ENCODE results near the gene OAS3.

Gene OAS3

DNA sequence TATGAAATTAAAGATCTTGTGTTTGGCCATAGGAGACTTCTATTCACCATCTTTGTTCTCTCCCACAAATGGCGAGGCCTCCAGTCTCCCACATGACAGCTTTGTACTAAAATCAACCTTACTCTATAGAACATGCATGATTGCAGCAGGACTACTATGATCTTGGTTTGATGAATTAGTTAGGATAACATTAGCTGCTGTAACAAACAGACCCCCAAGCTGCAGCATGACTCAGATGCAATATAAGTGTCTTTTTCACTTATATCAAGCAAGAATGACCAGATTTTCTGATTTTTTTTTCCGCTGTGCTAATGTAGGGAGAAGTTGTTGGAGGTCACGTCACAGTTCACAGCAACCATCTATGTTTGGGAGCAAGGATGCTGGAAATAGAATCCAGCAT, 10.8 kb upstream of the OAS3 start (continued):
- no peak for TF ChIP-seq ZNF398 (tag by site-specific recombination; IDR thresholded peaks at IDR 0.05)
- no peak for TF ChIP-seq GLI4 (tag by site-specific recombination; IDR thresholded peaks at IDR 0.05)
- no peak for TF ChIP-seq ZNF600 (tag by site-specific recombination; IDR thresholded peaks at IDR 0.05)
- TF ChIP-seq, protein P1, sequence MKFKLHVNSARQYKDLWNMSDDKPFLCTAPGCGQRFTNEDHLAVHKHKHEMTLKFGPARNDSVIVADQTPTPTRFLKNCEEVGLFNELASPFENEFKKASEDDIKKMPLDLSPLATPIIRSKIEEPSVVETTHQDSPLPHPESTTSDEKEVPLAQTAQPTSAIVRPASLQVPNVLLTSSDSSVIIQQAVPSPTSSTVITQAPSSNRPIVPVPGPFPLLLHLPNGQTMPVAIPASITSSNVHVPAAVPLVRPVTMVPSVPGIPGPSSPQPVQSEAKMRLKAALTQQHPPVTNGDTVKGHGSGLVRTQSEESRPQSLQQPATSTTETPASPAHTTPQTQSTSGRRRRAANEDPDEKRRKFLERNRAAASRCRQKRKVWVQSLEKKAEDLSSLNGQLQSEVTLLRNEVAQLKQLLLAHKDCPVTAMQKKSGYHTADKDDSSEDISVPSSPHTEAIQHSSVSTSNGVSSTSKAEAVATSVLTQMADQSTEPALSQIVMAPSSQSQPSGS (tag by site-specific recombination; IDR thresholded peaks at IDR 0.05; ENCODE audit: low read depth): no peak
- TF ChIP-seq, protein P2, sequence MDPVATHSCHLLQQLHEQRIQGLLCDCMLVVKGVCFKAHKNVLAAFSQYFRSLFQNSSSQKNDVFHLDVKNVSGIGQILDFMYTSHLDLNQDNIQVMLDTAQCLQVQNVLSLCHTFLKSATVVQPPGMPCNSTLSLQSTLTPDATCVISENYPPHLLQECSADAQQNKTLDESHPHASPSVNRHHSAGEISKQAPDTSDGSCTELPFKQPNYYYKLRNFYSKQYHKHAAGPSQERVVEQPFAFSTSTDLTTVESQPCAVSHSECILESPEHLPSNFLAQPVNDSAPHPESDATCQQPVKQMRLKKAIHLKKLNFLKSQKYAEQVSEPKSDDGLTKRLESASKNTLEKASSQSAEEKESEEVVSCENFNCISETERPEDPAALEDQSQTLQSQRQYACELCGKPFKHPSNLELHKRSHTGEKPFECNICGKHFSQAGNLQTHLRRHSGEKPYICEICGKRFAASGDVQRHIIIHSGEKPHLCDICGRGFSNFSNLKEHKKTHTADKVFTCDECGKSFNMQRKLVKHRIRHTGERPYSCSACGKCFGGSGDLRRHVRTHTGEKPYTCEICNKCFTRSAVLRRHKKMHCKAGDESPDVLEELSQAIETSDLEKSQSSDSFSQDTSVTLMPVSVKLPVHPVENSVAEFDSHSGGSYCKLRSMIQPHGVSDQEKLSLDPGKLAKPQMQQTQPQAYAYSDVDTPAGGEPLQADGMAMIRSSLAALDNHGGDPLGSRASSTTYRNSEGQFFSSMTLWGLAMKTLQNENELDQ (tag by site-specific recombination; IDR thresholded peaks at IDR 0.05; ENCODE audit: low read depth): no peak
- no peak for TF ChIP-seq ZNF416 (tag by site-specific recombination; IDR thresholded peaks at IDR 0.05)

- no peak for TF ChIP-seq TSHZ1 (tag by site-specific recombination; IDR thresholded peaks at IDR 0.05; ENCODE audit: borderline replicate concordance)
- no peak for TF ChIP-seq ZNF558 (tag by site-specific recombination; IDR thresholded peaks at IDR 0.05)
- no peak for TF ChIP-seq SETDB1 (IDR thresholded peaks at IDR 0.05; ENCODE audit: insufficient read length, low read length)
- TF ChIP-seq ZIC2 (tag by site-specific recombination; IDR thresholded peaks at IDR 0.05): no peak
- TF ChIP-seq ZFHX2 (tag by site-specific recombination; conservative IDR thresholded peaks at IDR 0.05): no peak
- no peak for TF ChIP-seq ZFP37 (tag by site-specific recombination; IDR thresholded peaks at IDR 0.05)
- no peak for TF ChIP-seq BCL11A (tag by site-specific recombination; IDR thresholded peaks at IDR 0.05; ENCODE audit: low read depth)
- no peak for TF ChIP-seq ZNF629 (tag by site-specific recombination; IDR thresholded peaks at IDR 0.05)
- no peak for TF ChIP-seq ZNF776 (tag by site-specific recombination; IDR thresholded peaks at IDR 0.05; ENCODE audit: borderline replicate concordance)
- no peak for TF ChIP-seq ZNF202 (tag by site-specific recombination; IDR thresholded peaks at IDR 0.05; ENCODE audit: borderline replicate concordance)
- TF ChIP-seq IKZF3 (tag by site-specific recombination; IDR thresholded peaks at IDR 0.05): no peak
- no peak for TF ChIP-seq ZNF48 (tag by site-specific recombination; IDR thresholded peaks at IDR 0.05)
- no peak for TF ChIP-seq ZNF530 (tag by site-specific recombination; IDR thresholded peaks at IDR 0.05; ENCODE audit: low read depth)
- no peak for TF ChIP-seq ZBTB21 (tag by site-specific recombination; IDR thresholded peaks at IDR 0.05)
- no peak for TF ChIP-seq ZNF610 (tag by site-specific recombination; IDR thresholded peaks at IDR 0.05; ENCODE audit: borderline replicate concordance)
- no peak for TF ChIP-seq ZNF747 (tag by site-specific recombination; IDR thresholded peaks at IDR 0.05)
- TF ChIP-seq ZNF114 (tag by site-specific recombination; IDR thresholded peaks at IDR 0.05): no peak
- TF ChIP-seq KLF16 (tag by site-specific recombination; IDR thresholded peaks at IDR 0.05): no peak
- no peak for TF ChIP-seq ZNF701 (tag by site-specific recombination; IDR thresholded peaks at IDR 0.05)
- H3K4me1 ChIP-seq (ENCODE audit: control insufficient read depth, insufficient read depth, low read length): no peaks in the 10 kb centered on the region
- H3K4me3 ChIP-seq (ENCODE audit: low read depth, low read length): no peak overlapping the region
- H3K9me3 ChIP-seq (ENCODE audit: control insufficient read depth, insufficient read depth, low read depth, low read length): no peaks in the 10 kb centered on the region
- H3K27ac ChIP-seq (ENCODE audit: extremely low read depth, low read depth, low read length): no peak overlapping the region
- POLR2A ChIA-PET: no interaction called here
- CTCF ChIA-PET: interaction anchor here (0.7 kb wide), 1 partner anchor 76 kb away, joined by 3 read pairs; no protein-coding TSS in a partner anchor
- no peaks in the 10 kb centered on the region for H3K36me3 ChIP-seq (ENCODE audit: control insufficient read depth in 2 of 2, insufficient read depth in 1 of 2, low read length in 2 of 2)
These were observed 10.3 kb upstream of the OAS3 start for GRCh38 chr12:112927925-112928324.
